Astrocyte of the cerebellum (primary cell): ENCODE data around the gene ALAS1.

Experiments used
- DNase-seq: peaks from one replicate; pipeline ENCODE4 v3.0.0-alpha.2; 2011; ENCODE audit warnings: low read depth
- H3K4me3 ChIP-seq: 2 replicates; pipeline ENCODE4 v1.5.1; 2011; ENCODE audit warnings: mild to moderate bottlenecking, low read depth, low read length, moderate library complexity
- in situ Hi-C: cut with HindIII; loops from 2 replicates; pipeline ENCODE4 v1.10.0; 2017; ENCODE audit warnings: low sequenced_read_pairs
- TF ChIP-seq, protein P1 (sequence below): IDR thresholded peaks from 2 replicates; pipeline ENCODE4 v1.5.1; 2012; ENCODE audit warnings: low read length, low read depth, moderate library complexity, mild to moderate bottlenecking; ENCODE audit errors: missing control alignments

Gene ALAS1

DNA sequence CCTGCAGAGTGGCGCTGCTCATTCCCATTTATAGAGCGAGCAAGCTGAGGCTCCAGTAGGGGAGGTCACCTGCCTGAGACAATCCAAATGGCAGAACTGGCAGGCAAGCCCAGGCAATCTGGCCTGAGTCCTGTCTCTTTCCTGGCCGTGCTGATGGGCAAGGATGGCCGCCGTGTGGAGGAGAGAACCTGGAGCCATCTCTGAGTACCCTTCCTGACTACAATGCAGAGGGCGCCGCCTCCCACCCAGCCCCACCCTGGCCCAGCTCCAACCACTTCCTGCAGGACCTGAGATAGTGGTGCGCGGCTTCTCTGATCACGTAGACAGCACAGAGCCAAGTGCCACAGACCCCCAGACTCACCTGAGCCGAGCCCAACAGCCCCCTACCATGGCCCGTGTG is 20.5 kb downstream of the ALAS1 start:
- H3K4me3 ChIP-seq = no peak overlapping the region
- TF ChIP-seq, protein P1, sequence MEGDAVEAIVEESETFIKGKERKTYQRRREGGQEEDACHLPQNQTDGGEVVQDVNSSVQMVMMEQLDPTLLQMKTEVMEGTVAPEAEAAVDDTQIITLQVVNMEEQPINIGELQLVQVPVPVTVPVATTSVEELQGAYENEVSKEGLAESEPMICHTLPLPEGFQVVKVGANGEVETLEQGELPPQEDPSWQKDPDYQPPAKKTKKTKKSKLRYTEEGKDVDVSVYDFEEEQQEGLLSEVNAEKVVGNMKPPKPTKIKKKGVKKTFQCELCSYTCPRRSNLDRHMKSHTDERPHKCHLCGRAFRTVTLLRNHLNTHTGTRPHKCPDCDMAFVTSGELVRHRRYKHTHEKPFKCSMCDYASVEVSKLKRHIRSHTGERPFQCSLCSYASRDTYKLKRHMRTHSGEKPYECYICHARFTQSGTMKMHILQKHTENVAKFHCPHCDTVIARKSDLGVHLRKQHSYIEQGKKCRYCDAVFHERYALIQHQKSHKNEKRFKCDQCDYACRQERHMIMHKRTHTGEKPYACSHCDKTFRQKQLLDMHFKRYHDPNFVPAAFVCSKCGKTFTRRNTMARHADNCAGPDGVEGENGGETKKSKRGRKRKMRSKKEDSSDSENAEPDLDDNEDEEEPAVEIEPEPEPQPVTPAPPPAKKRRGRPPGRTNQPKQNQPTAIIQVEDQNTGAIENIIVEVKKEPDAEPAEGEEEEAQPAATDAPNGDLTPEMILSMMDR = no peak
- DNase-seq = no peak
- in situ Hi-C loops = no loop called here

DNA sequence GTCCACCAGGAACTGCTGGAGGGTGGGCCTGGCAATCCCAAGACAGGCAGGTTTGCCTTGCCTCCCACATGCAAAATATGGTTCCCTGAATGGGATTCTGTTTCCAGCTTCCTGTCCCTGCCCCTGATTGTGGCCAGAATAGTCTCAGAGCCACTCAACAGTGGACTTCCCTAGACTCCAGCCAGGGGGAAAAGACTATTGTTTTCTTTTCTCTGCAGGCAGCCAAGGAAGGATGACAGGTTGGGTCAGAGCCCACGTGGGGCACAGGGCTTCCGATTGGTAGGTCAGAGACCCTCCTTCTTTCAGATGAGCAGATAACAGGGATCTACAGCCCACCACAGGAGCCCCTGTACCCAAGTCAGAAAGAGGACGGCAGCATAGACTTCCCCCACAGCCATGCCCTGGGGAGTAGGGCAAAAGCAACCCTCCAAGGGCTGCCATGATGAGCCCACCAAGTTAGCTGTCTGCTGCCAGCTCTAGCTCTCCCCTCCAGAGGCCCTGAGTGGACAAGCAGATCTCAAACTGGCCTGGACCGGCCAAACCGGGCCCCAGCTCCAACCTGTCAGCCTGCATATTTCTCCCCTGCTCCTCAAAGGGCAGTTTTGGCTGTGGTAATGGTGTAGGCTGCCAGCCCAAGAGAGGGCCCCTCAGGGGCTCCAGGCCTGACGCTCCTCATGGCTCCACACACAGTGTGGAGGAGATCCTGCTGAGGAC is 21.1 kb downstream of the ALAS1 start:
- H3K4me3 ChIP-seq = no peak overlapping the region
- TF ChIP-seq, protein P1 = no peak
- in situ Hi-C loops = no loop called here
- DNase-seq = no peak

DNA sequence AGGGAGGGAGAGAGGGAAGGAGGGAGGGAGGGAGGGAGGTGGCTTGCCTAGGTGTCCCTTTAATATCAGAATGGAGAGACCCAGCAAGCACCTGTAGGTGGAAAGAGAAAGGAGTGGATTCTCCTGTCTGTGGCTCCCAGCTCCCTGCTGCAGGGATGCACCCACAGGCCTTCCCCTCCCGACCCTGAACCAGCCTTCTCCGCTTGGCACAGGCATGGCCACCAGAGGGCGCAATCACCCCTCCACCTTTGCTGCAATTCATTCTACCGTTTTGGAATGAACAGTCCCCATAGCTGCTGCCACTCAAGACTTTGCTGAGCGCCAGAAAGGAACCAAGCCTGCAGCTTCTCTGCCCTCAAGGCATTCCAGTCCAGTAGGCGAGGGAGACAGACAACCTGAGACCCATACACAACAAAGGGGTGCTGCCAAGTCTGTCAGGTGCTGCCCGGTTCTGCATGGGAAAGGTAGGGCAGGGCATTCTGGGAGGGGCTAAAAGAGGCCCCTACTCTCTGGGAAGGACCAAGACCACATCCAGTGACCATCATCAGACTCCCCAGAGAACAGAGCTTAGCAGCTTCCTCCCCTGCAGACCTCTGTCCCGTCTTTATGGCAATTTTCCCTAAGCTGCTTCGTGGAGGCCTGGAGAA is 22.5 kb downstream of the ALAS1 start:
- in situ Hi-C loops = loop anchor here (5.0 kb wide), 1 partner anchor 38 kb away; no protein-coding TSS in a partner anchor
- peak; percentile 46 for DNase-seq
- no peak overlapping the region for H3K4me3 ChIP-seq
- TF ChIP-seq, protein P1 = peak; percentile 94

DNA sequence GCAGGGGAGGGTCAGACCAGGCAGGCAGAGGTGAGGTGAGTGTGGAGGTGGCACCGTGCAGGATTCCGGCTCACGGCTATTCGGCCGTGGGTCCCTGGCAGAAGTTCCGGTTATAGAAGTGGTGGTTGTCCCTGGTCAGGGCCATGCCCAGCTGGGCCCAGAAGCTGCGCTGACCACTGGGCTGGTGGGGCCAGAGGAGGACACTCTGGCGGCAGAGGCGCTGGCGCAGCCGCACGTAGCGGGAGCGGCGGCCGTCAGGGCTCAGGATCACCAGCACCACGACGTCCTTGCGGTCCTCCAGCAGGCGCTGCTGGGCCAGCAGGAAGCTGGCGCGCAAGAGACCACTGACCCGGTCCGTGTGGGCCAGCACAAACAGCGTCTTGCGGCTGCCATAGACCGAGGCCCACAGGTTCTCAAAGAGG is 23.2 kb downstream of the ALAS1 start:
- DNase-seq = no peak
- in situ Hi-C loops = loop anchor here (5.0 kb wide), 1 partner anchor 39 kb away; no protein-coding TSS in a partner anchor
- H3K4me3 ChIP-seq = no peak overlapping the region
- TF ChIP-seq, protein P1 = no peak

DNA sequence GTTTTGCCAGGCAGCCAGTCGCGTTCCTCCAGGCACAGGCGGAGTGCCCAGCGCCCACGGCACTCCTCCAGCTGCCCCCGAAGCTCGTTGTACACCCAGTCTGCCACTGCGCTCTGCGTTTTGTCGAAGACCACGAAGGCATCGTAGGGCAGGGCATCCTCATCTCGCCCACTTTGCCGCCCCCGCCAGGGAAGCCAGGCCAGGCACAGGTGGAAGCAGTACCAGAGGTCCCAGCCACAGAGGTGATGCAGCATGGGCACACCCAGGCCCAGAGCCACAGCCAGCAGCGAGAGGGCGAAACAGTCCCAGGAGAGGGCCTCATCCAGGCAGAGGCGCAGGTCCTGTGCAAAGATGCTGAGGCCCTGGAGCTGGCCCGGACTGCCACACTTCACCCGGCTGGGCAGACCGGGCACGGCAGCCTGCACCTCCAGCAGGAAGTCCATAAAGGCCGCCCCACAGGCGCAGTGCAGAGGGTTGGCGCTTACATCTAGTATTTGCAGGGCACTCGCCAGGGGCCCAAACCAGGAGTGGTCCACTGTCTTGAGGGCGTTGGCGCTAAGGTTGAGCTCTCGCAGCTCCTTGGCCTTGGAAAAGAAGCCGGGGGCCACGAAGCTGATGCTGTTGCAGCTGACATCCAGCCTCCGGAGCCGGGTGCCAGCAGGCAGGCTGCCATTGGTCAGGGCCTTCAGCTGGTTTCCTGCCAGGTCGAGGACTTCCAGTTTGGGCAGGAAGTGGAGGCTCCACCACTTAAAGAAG is 23.8 kb downstream of the ALAS1 start:
- DNase-seq = no peak
- TF ChIP-seq, protein P1 = no peak
- in situ Hi-C loops = loop anchor here (5.0 kb wide), 1 partner anchor 39 kb away; no protein-coding TSS in a partner anchor
- H3K4me3 ChIP-seq = no peak overlapping the region
